H54 (cell line): Measurements from ENCODE around the gene TFAP2C.

Experiments
- DNase-seq: peaks from one replicate; pipeline ENCODE4 v3.0.0; 2011; ENCODE audit warnings: low spot score, mixed read lengths; ENCODE audit not compliant: insufficient read length
- FAIRE-seq: peaks from 3 replicates; lab custom pipeline; 2011; peaks lifted over from hg19 to GRCh38; lab: Jason Lieb, UNC
- POLR2A ChIP-seq: IDR thresholded peaks from 2 replicates; pipeline ENCODE4 v1.6.1; 2011; ENCODE audit warnings: low read depth, mild to moderate bottlenecking, low read length

TFAP2C gene

DNA sequence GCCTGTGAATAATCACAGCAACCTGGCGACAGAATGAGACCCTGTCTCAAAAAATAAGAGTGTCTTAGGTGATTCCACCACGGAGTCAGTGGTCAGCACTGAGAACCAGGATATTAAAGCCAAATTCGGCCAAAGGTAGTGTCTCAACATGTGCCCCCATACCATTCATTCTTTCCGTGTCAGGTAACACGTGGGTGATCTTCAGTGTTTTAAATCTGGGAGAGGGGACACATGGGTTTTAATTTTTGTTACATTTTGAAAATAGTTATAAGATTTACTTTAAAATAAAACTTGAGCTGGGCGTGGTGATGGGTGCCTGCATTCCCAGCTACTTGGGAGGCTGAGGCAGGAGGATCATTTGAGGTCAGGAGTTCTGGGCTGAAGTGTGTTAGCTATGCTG lies 59.0 kb downstream of the TFAP2C start:
- FAIRE-seq, result no peak
- no peak for TF ChIP-seq POLR2A
- DNase-seq, result no peak
